GM13977 (cell line): ENCODE data around the gene TMEM164.

Experiments used
- DNase-seq: peaks from one replicate; pipeline ENCODE4 v3.0.0; 2012; ENCODE audit warnings: low spot score
- CTCF ChIP-seq: IDR thresholded peaks from 2 replicates; pipeline ENCODE4 v1.5.1; 2012; ENCODE audit warnings: mild to moderate bottlenecking, control low read depth; ENCODE audit not compliant: insufficient read depth; ENCODE audit errors: extremely low read depth, missing control alignments
- in situ Hi-C: fragments of 300-500 bp; cut with MboI; formaldehyde crosslinking; loops from one replicate; pipeline ENCODE4 v1.12.0; 2022; ENCODE audit warnings: low sequenced_read_pairs, low pct_unique_long_range_greater_than_20kb, mixed read lengths, inconsistent platforms; ENCODE audit not compliant: unreplicated experiment

The TMEM164 gene

DNA sequence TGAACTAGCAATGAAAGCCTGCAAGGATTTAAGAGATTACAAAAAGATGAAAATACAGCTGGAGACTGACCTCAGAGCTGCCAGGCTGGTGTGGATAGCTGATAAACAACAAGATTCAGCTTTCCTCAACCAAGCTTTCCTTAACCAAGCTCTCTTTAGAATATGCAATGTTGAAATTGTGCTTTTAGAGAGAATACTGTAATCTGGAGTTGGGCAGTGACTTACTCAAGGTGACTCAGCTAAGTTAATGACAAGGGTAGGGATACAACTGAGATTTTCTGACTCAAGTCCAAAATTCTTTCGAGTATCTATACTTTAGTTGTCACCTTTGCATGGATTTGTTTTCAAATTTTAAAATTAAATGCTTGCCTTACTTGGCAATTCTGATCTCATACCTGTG is 217.0 kb downstream of the TMEM164 start:
- TF ChIP-seq CTCF, result no peak
- no peak for DNase-seq
- in situ Hi-C loops, result no loop called here

DNA sequence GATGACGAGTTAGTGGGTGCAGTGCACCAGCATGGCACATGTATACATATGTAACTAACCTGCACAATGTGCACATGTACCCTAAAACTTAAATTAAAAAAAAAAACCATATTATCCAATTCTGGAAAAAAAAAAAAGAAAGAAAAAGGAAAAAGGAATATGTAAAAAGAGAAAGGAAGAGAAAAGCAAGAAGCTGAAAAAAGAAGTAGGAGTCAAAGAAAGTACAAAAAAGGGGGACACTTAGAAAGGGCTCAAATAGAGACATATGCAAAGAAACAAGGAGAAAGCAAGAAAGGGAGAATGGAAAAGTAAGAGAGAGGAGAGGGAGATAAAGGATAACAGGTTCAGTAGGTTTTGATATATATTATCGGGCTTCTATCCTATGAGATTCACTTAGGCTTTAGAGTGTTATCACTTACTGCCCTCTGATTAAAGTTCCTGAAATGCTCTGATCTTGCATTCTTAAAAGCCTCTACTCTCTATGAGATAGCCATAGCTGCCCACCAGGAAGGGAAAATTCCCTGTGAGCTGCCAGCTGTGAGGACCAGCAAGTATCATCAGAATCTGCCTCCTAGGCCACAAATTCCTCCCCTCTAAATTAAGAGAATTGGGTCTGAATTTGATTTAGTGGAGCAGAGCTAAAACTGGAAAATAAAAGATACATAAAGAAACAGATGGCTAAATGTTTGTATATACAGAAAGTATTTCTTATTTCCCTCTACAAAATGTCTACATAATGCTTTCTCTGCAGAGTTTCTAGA is 219.8 kb downstream of the TMEM164 start:
- DNase-seq, result no peak
- no peak for TF ChIP-seq CTCF
- in situ Hi-C loops, result no loop called here

DNA sequence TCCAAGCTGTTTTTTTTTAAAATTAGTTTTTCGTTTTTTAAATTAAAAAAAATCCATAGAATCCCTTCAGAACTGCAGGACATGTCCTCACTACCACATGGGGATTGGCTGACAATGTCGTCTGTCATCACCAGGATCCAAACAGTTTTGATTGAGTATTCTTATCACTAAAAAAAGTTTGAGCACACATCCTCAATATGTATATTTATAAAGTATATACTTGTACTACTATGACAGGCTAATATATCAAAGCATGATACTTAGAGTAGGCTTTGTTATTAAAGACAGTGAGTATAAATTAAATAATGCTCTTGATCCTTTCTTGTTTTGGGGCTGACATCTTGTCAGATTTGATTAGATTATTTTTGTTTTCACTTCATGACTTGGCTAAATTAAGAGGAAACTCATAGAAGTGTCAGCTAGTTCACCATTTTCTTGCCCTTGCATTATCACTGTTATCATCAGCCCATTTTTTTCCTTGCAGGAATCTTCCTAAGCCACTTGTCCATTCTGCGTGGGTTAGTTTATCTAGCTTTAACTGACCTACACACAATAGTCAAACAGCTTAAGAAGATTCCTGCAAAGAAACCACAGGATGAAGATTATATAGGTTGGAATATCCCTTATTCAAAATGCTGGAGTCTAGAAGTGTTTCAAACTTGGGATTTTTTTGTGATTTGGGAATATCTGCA is 222.2 kb downstream of the TMEM164 start:
- no peak for DNase-seq
- in situ Hi-C loops, result no loop called here
- TF ChIP-seq CTCF, result no peak

GRCh38 chrX:110226931-110227330 is 224.0 kb downstream of the TMEM164 start:
- no peak for TF ChIP-seq CTCF
- in situ Hi-C loops, result no loop called here
- no peak for DNase-seq
